HG02981 (cell line): ENCODE data around the gene BAD.

Experiments used
- ATAC-seq: cut with Tn5 transposase; IDR thresholded peaks from one replicate; pipeline ENCODE4 v1.9.1; 2021; ENCODE audit warnings: mild to moderate bottlenecking, moderate library complexity; ENCODE audit not compliant: unreplicated experiment

The BAD gene

GRCh38 chr11:64232967-64233315, 51.5 kb downstream of the BAD start:
- no peak for ATAC-seq

DNA sequence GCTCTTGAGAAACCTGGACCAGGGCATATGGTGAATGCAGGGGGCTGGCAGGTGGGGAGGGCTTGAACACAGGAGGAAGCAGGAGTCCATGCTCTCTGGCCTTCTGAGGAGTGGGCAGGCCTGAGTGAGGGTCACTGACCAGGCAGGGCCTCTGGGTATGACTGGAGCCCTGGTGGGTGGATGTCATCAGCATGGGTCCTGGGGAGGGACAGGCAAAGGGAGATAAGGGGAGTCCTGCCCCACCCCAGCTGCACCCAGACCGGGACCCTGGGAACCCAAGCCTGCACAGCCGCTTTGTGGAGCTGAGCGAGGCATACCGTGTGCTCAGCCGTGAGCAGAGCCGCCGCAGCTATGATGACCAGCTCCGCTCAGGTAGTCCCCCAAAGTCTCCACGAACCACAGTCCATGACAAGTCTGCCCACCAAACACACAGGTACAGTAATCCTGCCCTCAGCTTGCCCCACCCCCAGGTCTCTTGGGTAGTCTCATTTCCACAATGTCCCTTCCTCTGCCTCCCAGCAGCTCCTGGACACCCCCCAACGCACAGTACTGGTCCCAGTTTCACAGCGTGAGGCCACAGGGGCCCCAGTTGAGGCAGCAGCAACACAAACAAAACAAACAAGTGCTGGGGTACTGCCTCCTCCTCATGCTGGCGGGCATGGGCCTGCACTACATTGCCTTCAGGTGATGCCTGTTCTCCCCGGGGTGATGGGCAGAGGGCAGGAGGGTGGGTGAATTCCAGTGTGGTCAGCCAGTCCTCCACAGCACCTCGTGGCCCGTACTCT, 52.1 kb downstream of the BAD start:
- no peak for ATAC-seq

DNA sequence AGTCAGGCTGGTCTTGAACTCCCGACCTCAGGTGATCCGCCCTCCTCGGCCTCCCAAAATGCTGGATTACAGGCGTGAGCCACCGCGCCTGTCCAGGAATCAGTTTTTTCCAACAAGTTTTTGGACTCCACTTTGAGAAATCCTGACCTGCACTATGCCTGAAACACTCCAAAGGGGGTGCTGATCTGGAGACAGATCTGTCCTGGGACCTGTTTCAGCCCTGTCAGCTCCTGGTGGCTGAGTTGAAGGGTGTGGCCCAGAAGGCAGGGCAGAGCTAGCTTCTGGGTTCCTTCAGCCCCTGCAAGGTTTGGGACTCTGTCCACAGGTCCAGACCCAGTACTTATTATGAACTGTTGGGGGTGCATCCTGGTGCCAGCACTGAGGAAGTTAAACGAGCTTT, 52.9 kb downstream of the BAD start:
- no peak for ATAC-seq

- ATAC-seq = no peak
These were observed 53.5 kb downstream of the BAD start for GRCh38 chr11:64230985-64231365.

GRCh38 chr11:64230171-64230984, 54.1 kb downstream of the BAD start, which contains the start of gene DNAJC4:
Gene DNAJC4 (plus strand): TSS chr11:64230548. CDS start chr11:64230855, 307 bp downstream.
- ATAC-seq = peak; percentile 39

GRCh38 chr11:64229744-64230170, 54.7 kb downstream of the BAD start:
- ATAC-seq = no peak

- no peak for ATAC-seq
These were observed 55.2 kb downstream of the BAD start for GRCh38 chr11:64229090-64229743.

- ATAC-seq = no peak
These were observed 57.0 kb downstream of the BAD start for GRCh38 chr11:64227405-64227956.

DNA sequence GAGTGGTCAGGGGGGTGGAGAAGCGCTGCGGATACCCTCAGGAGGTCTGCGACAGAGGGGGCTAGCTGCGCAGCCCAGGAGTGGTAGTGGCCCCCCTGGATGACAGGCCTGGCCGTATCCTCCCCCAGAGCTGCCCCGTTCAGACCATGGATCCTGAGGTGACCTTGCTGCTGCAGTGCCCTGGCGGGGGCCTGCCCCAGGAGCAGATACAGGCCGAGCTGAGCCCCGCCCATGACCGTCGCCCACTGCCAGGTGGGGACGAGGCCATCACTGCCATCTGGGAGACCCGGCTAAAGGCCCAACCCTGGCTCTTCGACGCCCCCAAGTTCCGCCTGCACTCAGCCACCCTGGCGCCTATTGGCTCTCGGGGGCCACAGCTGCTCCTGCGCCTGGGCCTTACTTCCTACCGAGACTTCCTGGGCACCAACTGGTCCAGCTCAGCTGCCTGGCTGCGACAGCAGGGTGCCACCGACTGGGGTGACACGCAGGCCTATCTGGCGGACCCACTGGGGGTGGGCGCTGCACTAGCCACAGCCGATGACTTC, 57.9 kb downstream of the BAD start:
- ATAC-seq = no peak

DNA sequence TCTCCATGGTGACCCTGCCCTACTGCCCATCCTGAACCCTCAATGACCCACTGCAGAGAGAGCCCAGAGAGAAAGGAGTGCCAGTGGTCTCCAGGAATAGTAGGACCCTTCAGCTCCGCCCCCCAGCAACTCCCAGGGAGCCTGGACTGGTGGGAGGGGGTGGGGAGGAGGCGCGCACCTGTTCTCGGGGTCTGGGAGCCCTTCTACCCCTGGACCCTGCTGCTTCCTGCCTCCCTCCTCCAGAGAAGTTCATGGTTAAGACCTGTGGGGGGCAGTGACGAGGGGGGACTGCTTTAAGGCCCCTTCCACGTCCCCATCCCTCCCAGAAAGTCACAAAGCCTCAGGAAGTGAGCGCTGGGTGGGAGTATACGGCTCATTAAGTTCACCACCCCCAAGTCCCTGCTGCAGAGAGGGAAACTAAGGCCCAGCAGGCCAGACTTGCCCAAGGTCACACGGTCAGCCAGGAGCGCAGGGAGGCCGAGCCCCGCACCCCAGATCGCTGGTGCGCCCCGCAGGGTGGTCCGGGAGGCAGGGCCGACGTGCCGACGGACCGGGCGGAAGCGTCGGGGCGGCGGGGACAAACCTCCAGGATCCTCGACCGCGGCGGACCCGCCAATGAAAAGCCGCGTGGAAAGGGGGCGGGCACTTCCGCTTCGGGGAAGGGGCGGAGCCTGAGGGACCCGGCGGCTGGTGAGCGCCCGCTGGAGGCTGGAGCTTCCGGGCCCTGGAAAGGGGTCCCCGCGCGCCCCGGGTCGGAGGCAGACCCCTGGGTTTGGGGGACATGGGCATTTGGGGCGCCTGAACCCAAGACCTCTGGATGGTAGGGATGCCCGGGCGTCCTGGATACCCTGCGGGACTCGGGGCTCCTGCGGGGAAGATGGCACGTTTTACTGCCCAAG, 58.6 kb downstream of the BAD start, which contains the start of the genes NUDT22 and TRPT1:
TSS of gene NUDT22 (plus strand) at position 667 of the 899 bp plus-strand sequence. CDS start 379 bp downstream, outside the sequence.
TSS of gene TRPT1 (minus strand) at position 579 of the 899 bp plus-strand sequence. CDS start at position 253, 326 bp downstream.
- peak; percentile 44 for ATAC-seq

- ATAC-seq = no peak
These were observed 59.4 kb downstream of the BAD start for GRCh38 chr11:64224891-64225607.

GRCh38 chr11:64224151-64224890, 60.1 kb downstream of the BAD start:
- ATAC-seq = no peak

GRCh38 chr11:64223001-64223651, 61.3 kb downstream of the BAD start:
- no peak for ATAC-seq

DNA sequence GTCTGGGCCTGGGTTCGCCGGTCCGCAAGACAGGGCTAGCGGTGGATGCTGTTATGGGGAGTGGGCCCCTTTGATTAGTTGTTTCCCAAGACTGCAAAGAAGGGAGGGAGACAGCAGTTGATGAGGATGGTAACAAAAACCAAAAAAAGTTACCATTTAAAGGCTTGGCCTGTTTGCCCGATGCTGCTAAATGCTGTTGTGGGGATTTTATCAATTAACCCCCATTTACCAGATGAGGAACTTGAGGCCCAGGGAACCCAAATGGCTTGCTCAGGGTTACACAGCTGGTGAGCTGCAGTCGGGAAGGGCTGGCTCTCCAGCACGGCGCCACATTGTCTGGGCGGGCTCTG, 61.8 kb downstream of the BAD start:
- no peak for ATAC-seq

GRCh38 chr11:64220798-64221197, 63.7 kb downstream of the BAD start:
- no peak for ATAC-seq

GRCh38 chr11:64220271-64220670, 64.2 kb downstream of the BAD start:
- no peak for ATAC-seq
